CD4-positive, alpha-beta T cell (primary cell): ENCODE results near the gene MBOAT1. TPM values are rescaled to one million over a fixed set of nuclear protein-coding genes. Genes with fewer than 3 reads are reported as not detected.

ENCODE experiments used
- ATAC-seq: fragments of 200-7000 bp; cut with Tn5 transposase; one replicate; pipeline ENCODE4 v1.10.0; 2022; ENCODE audit warnings: mild to moderate bottlenecking; ENCODE audit not compliant: poor library complexity
- CTCF ChIA-PET: fragments of 350-600 bp; sonication (Branson Sonifier 250); formaldehyde crosslinking; loops from one replicate; lab custom pipeline; 2021; ENCODE audit warnings: antibody characterized with exemption, inconsistent platforms; lab: Charles Lee
- POLR2A ChIA-PET: fragments of 350-600 bp; sonication (Branson Sonifier 250); formaldehyde crosslinking; loops from one replicate; lab custom pipeline; 2021; ENCODE audit warnings: antibody characterized with exemption, inconsistent platforms; lab: Charles Lee
- DNase-seq, 14 experiments: peaks; one replicate each; pipeline ENCODE4 v3.0.0-alpha.2; 2013 to 2020; ENCODE audit warnings: mixed read lengths in 2 of 14
- H3K27ac ChIP-seq, 2 donors: one replicate each; pipeline versions ENCODE4 v1.5.1 to v1.7.0; 2013; ENCODE audit warnings: low read length in 2 of 2, low read depth in 1 of 2, mild to moderate bottlenecking in 1 of 2
- H3K27me3 ChIP-seq, 2 experiments: 1 replicate in 1 of 2; 2 replicates in 1 of 2; pipeline versions ENCODE4 v1.6.1 to v1.7.0; 2013; ENCODE audit warnings: low read length in 2 of 2, control low read depth in 1 of 2, mild to moderate bottlenecking in 1 of 2, moderate library complexity in 1 of 2; ENCODE audit not compliant: insufficient read depth in 2 of 2, control insufficient read depth in 1 of 2
- H3K36me3 ChIP-seq: one replicate; pipeline ENCODE4 v1.6.1; 2013; ENCODE audit warnings: low read length, control low read depth; ENCODE audit not compliant: insufficient read depth
- H3K4me1 ChIP-seq: one replicate; pipeline ENCODE4 v1.6.1; 2013; ENCODE audit warnings: low read length, control low read depth; ENCODE audit not compliant: insufficient read depth
- H3K4me3 ChIP-seq: one replicate; pipeline ENCODE4 v1.5.1; 2013; ENCODE audit warnings: mild to moderate bottlenecking, low read length, moderate library complexity
- H3K9me3 ChIP-seq, 2 experiments: 1 replicate in 1 of 2; 2 replicates in 1 of 2; pipeline versions ENCODE4 v1.6.1 to v1.7.0; 2013; ENCODE audit warnings: low read length in 2 of 2, mild to moderate bottlenecking in 2 of 2, control low read depth in 1 of 2, moderate library complexity in 1 of 2; ENCODE audit not compliant: control insufficient read depth in 1 of 2, insufficient read depth in 1 of 2
- H3K27ac Mint-ChIP-seq: one replicate; pipeline ENCODE4 v1.8.0; 2020; ENCODE audit warnings: mixed read lengths
- H3K27me3 Mint-ChIP-seq: one replicate; pipeline ENCODE4 v1.8.0; 2021; ENCODE audit warnings: mixed read lengths
- H3K36me3 Mint-ChIP-seq: one replicate; pipeline ENCODE4 v1.8.0; 2021; ENCODE audit warnings: low read depth, mixed read lengths
- H3K4me1 Mint-ChIP-seq: one replicate; pipeline ENCODE4 v1.8.0; 2021; ENCODE audit warnings: low read depth, mixed read lengths
- H3K4me3 Mint-ChIP-seq: one replicate; pipeline ENCODE4 v1.8.0; 2020; ENCODE audit warnings: mild to moderate bottlenecking, mixed read lengths
- H3K9me3 Mint-ChIP-seq: one replicate; pipeline ENCODE4 v1.8.0; 2020; ENCODE audit warnings: mixed read lengths
- intact Hi-C, 2 experiments: fragments of 100-400 bp; cut with DNase I in 1 of 2; cut with micrococcal nuclease in 1 of 2; formaldehyde crosslinking; loops; one replicate each; pipeline versions ENCODE4 v1.15.1 to v1.9.0; 2023 to 2025; cut with DNase I, micrococcal nuclease
- total RNA-seq, 174 experiments: library from RNA in 2 of 174; stranded (reverse) in 2 of 174; gene quantifications; one replicate each; pipeline ENCODE4 v1.2.3 and lab custom pipeline; 2021 to 2026
- TF ChIP-seq, protein P1 (sequence below): fragments of 200-600 bp; IDR thresholded peaks from one replicate; pipeline ENCODE4 v1.8.0; 2022; ENCODE audit warnings: antibody characterized with exemption, mild to moderate bottlenecking

MBOAT1 gene
- total RNA-seq, 2 experiments from 2014 or later = 17.2 to 18.5 TPM

DNA sequence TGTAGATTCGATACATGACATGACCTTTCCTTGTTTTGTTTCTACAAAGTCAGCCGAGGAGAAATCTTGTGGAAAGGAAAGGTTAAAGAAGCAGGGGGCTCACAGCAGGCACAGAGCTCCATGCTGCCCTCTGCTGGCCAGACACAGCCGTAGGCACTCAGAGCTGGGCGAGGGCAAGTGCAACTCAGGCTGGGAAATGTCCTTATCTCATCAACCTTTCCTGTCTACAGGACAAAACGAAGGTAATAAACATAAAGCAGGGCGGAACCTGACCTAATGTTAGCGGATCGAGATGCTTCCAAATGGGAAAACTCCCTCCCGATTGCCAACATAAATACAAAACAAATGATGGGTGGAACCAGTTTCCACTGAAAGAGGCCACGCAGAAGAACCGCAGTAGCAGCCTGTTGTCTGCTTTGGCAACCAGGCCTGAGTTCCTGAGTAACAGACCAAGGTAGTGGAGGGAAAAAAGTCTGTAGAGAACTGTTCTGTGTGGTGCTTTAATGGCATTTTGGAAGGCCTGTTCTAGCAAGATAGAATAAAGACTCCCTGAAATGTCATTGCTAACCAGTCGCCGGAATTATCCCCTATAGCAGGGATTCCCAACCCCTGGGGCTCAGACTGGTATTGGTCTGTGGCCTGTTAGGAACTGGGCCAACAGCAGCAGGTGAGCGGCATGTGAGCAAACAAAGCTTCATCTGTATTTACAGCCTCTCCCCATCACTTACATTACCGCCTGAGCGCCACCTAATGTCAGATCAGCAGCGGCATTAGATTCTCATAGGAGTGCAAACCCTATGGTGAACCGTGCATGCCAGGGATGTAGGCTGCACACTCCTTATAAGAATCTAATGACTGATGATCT lies 85.2 kb downstream of the MBOAT1 start:
- Histone ChIP-seq H3K9me3 (no peaks in the 10 kb centered on the region), H3K4me1 (peaks cover 4% of the 10 kb centered on the region), H3K27ac (no peak overlapping the region), H3K36me3 (peaks cover 22% of the 10 kb centered on the region), H3K4me3 (no peak overlapping the region), H3K27me3 (no peaks in the 10 kb centered on the region)
- POLR2A ChIA-PET = interaction anchor here (1.7 kb wide), 1 partner anchor 86 kb away, joined by 8 read pairs; the partner anchor contains the start of gene MBOAT1
- intact Hi-C loops = loop anchor here in 1 of 2 experiments (5.0 kb wide), 2 partner anchors 85 to 1805 kb away; partner anchors contain the start of gene MBOAT1
- Mint-ChIP-seq H3K4me3 (no peak overlapping the region), H3K4me1 (peaks cover 10% of the 10 kb centered on the region), H3K9me3 (no peaks in the 10 kb centered on the region), H3K36me3 (peaks cover 57% of the 10 kb centered on the region), H3K27ac (no peak overlapping the region), H3K27me3 (no peaks in the 10 kb centered on the region)
- peak; percentile 65 for ATAC-seq
- peak; percentile 13 to 73 (median 50) for DNase-seq
- CTCF ChIA-PET = interaction anchor here (0.5 to 1.6 kb wide), 12 partner anchors 9 to 1803 kb away, joined by 3 to 7 read pairs (median 3); no protein-coding TSS in a partner anchor
- TF ChIP-seq, protein P1, sequence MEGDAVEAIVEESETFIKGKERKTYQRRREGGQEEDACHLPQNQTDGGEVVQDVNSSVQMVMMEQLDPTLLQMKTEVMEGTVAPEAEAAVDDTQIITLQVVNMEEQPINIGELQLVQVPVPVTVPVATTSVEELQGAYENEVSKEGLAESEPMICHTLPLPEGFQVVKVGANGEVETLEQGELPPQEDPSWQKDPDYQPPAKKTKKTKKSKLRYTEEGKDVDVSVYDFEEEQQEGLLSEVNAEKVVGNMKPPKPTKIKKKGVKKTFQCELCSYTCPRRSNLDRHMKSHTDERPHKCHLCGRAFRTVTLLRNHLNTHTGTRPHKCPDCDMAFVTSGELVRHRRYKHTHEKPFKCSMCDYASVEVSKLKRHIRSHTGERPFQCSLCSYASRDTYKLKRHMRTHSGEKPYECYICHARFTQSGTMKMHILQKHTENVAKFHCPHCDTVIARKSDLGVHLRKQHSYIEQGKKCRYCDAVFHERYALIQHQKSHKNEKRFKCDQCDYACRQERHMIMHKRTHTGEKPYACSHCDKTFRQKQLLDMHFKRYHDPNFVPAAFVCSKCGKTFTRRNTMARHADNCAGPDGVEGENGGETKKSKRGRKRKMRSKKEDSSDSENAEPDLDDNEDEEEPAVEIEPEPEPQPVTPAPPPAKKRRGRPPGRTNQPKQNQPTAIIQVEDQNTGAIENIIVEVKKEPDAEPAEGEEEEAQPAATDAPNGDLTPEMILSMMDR = peak; percentile 90

DNA sequence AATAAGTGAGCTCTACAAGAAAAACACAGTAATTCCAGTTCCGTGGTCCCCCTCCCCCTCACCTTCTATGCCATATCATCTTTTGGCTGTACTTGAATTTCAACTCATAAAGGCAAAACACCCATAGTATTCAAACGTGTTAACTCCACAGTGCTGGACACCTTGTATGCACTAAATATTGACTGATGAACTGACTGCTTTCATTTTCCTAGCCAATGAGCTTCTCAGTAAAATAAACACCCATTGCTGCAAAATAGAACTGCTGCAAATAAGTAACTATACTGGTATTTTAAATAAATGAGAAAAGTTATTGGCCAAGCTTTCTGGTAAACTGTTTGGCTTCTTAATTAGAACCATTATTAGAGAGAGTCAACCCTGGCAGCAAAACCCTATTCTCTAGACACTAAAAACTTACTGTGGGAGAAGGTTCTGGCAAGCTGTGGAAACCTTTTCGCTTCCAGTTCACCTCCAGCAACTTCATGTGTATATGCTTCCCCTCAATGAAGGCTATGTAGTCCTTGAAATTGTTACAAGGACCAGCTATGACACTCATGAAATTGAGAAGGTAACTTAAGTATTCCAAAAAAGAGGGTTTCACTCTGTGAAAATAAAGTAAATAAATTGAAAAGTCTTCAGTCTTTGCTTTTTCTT lies 86.0 kb downstream of the MBOAT1 start:
- intact Hi-C loops = loop anchor here in 1 of 2 experiments (5.0 kb wide), 2 partner anchors 86 to 1804 kb away; partner anchors contain the start of gene MBOAT1
- no peak overlapping the region for H3K4me3 ChIP-seq
- no peaks in the 10 kb centered on the region for H3K9me3 ChIP-seq
- no peak overlapping the region for H3K27ac ChIP-seq
- ChIA-PET CTCF (interaction anchor here (0.8 to 1.6 kb wide), 11 partner anchors 9 to 1803 kb away, joined by 3 to 7 read pairs (median 3); no protein-coding TSS in a partner anchor), POLR2A (interaction anchor here (1.7 kb wide), 1 partner anchor 87 kb away, joined by 8 read pairs; the partner anchor contains the start of gene MBOAT1)
- ATAC-seq (no peak), DNase-seq (no peak)
- Mint-ChIP-seq H3K4me3 (no peak overlapping the region), H3K9me3 (no peaks in the 10 kb centered on the region), H3K4me1 (peaks cover 10% of the 10 kb centered on the region), H3K27me3 (no peaks in the 10 kb centered on the region), H3K36me3 (peaks cover 58% of the 10 kb centered on the region), H3K27ac (no peak overlapping the region)
- TF ChIP-seq, protein P1 = no peak
- H3K36me3 ChIP-seq = peaks cover 22% of the 10 kb centered on the region
- no peaks in the 10 kb centered on the region for H3K27me3 ChIP-seq
- H3K4me1 ChIP-seq = peaks cover 4% of the 10 kb centered on the region

DNA sequence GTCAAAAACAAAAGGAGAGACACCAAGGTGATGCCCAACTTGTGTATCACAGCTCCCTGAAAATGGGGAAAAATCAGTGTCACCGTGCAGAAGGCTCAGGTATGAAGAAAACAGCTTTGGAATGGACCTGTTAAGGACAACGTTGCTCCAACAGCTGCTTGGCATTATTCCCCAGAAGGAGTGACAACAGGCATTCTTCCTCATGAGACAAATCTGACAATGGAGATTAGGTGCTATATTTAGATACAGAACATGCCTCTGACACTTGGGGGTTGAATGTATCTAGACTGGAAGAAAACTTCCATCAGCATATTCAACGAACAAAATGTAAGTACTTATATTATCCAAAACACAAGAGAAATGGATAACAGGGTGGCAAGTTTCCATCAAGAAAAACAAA lies 87.7 kb downstream of the MBOAT1 start:
- Mint-ChIP-seq H3K27ac (no peak overlapping the region), H3K4me3 (no peak overlapping the region), H3K27me3 (no peaks in the 10 kb centered on the region), H3K36me3 (peaks cover 64% of the 10 kb centered on the region), H3K9me3 (no peaks in the 10 kb centered on the region), H3K4me1 (peaks cover 10% of the 10 kb centered on the region)
- ATAC-seq (no peak), DNase-seq (no peak)
- ChIA-PET POLR2A (no interaction called here), CTCF (no interaction called here)
- Histone ChIP-seq H3K4me3 (no peak overlapping the region), H3K27ac (no peak overlapping the region), H3K4me1 (peaks cover 4% of the 10 kb centered on the region), H3K27me3 (no peaks in the 10 kb centered on the region), H3K36me3 (peaks cover 30% of the 10 kb centered on the region), H3K9me3 (no peaks in the 10 kb centered on the region)
- TF ChIP-seq, protein P1 = no peak
- intact Hi-C loops = no loop called here
